ENCODE data around the gene ZNF280D.

ZNF280D gene

GRCh38 chr15:56598991-56599390 is 134.3 kb downstream of the ZNF280D start:
- TF ChIP-seq ZNF70 (CRISPR knock-in tag; IDR thresholded peaks at IDR 0.05): no peak
- TF ChIP-seq ZNF8 (CRISPR knock-in tag; IDR thresholded peaks at IDR 0.05): no peak
- ATAC-seq: peak; percentile 77

- TF ChIP-seq ESRRG (CRISPR knock-in tag; IDR thresholded peaks at IDR 0.05): no peak
Measured at GRCh38 chr15:56587686-56588085, 145.6 kb downstream of the ZNF280D start.

GRCh38 chr15:56586206-56586605 is 147.1 kb downstream of the ZNF280D start:
- TF ChIP-seq TCF4 (CRISPR knock-in tag; IDR thresholded peaks at IDR 0.05; ENCODE audit: borderline replicate concordance) (no peak), RARB (CRISPR knock-in tag; IDR thresholded peaks at IDR 0.05) (no peak), ZC3H10 (CRISPR knock-in tag; IDR thresholded peaks at IDR 0.05) (no peak), CSDC2 (CRISPR knock-in tag; IDR thresholded peaks at IDR 0.05) (no peak)
- TF ChIP-seq, protein P1, sequence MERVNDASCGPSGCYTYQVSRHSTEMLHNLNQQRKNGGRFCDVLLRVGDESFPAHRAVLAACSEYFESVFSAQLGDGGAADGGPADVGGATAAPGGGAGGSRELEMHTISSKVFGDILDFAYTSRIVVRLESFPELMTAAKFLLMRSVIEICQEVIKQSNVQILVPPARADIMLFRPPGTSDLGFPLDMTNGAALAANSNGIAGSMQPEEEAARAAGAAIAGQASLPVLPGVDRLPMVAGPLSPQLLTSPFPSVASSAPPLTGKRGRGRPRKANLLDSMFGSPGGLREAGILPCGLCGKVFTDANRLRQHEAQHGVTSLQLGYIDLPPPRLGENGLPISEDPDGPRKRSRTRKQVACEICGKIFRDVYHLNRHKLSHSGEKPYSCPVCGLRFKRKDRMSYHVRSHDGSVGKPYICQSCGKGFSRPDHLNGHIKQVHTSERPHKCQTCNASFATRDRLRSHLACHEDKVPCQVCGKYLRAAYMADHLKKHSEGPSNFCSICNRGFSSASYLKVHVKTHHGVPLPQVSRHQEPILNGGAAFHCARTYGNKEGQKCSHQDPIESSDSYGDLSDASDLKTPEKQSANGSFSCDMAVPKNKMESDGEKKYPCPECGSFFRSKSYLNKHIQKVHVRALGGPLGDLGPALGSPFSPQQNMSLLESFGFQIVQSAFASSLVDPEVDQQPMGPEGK (CRISPR knock-in tag; IDR thresholded peaks at IDR 0.05; ENCODE audit: borderline replicate concordance): no peak
- no peak for ATAC-seq

More at GRCh38 chr15:56587686-56588085, 145.6 kb downstream of the ZNF280D start:
- ATAC-seq: no peak

DNA sequence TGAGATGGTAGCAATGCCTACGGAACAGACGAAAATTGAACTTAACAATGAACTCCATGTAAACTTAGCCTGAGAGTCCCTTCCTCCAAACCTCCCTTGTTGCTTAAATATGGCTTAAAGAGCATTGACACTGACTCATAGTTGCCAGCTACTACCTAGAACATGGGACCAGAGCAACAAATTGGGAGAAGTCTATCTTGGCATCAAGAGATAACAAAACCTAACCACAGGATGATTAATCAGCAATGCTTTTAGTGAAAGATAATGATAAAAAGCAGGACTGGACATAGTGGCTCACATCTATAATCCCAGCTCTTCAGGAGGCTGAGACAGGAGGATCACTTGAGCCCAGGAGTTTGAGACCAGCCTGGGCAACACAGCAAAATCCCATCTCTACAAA is 150.5 kb downstream of the ZNF280D start:
- ATAC-seq: no peak
- TF ChIP-seq ZC3H10 (CRISPR knock-in tag; IDR thresholded peaks at IDR 0.05) (no peak), BACH2 (CRISPR knock-in tag; IDR thresholded peaks at IDR 0.05; ENCODE audit: borderline replicate concordance) (no peak), ZFP3 (CRISPR knock-in tag; IDR thresholded peaks at IDR 0.05) (no peak), ARNTL (CRISPR knock-in tag; IDR thresholded peaks at IDR 0.05; ENCODE audit: borderline replicate concordance, low read depth) (no peak), CSDC2 (CRISPR knock-in tag; IDR thresholded peaks at IDR 0.05) (no peak), GLIS3 (CRISPR knock-in tag; IDR thresholded peaks at IDR 0.05) (no peak), ZNF565 (CRISPR knock-in tag; conservative IDR thresholded peaks at IDR 0.05; ENCODE audit: low read depth) (no peak)
